ENCODE measurements around the gene PTOV1.

GRCh38 chr19:49809160-49809940 lies 41.6 kb upstream of the PTOV1 start:
- no peak for TF ChIP-seq TARDBP (IDR thresholded peaks at IDR 0.05)
- TF ChIP-seq ELF4 (IDR thresholded peaks at IDR 0.05): no peak
- TF ChIP-seq LEF1 (IDR thresholded peaks at IDR 0.05; ENCODE audit: borderline replicate concordance): no peak
- TF ChIP-seq ZNF384 (IDR thresholded peaks at IDR 0.05): no peak
- TF ChIP-seq HDGF (IDR thresholded peaks at IDR 0.05; ENCODE audit: borderline replicate concordance): no peak
- TF ChIP-seq BHLHE40 (IDR thresholded peaks at IDR 0.05; ENCODE audit: borderline replicate concordance): no peak
- no peak for TF ChIP-seq FOXM1 (IDR thresholded peaks at IDR 0.05; ENCODE audit: borderline replicate concordance)

Data from HEK293T (cell line).